ENCODE results near the gene BPIFB4. TPM values are rescaled to one million over a fixed set of nuclear protein-coding genes. Genes with fewer than 3 reads are reported as not detected.

The BPIFB4 gene
- total RNA-seq, 1 donor from 2014 or later: not detected

- ChIA-PET POLR2A (no interaction called here), CTCF (no interaction called here)
- H3K4me1 Mint-ChIP-seq: no peaks in the 10 kb centered on the region
- ATAC-seq (ENCODE audit: low read depth): no peak
- no peaks in the 10 kb centered on the region for H3K9me3 Mint-ChIP-seq
- H3K27me3 Mint-ChIP-seq: no peaks in the 10 kb centered on the region
- H3K27ac Mint-ChIP-seq: no peak overlapping the region
- intact Hi-C loops (cut with micrococcal nuclease): no loop called here
- no peaks in the 10 kb centered on the region for H3K36me3 Mint-ChIP-seq (ENCODE audit: low read depth)
- no peak for DNase-seq
- no peak overlapping the region for H3K4me3 Mint-ChIP-seq
- TF ChIP-seq CTCF (IDR thresholded peaks at IDR 0.05): no peak
These were observed 19.6 kb upstream of the BPIFB4 start for GRCh38 chr20:33059741-33060390.

GRCh38 chr20:33061658-33062028 is 17.8 kb upstream of the BPIFB4 start:
- CTCF ChIA-PET: no interaction called here
- no peaks in the 10 kb centered on the region for H3K36me3 Mint-ChIP-seq (ENCODE audit: low read depth)
- POLR2A ChIA-PET: no interaction called here
- TF ChIP-seq CTCF (IDR thresholded peaks at IDR 0.05): no peak
- ATAC-seq (ENCODE audit: low read depth): no peak
- no peaks in the 10 kb centered on the region for H3K4me1 Mint-ChIP-seq
- H3K4me3 Mint-ChIP-seq: no peak overlapping the region
- H3K27ac Mint-ChIP-seq: no peak overlapping the region
- no peak for DNase-seq
- no peaks in the 10 kb centered on the region for H3K9me3 Mint-ChIP-seq
- intact Hi-C loops (cut with micrococcal nuclease): no loop called here
- no peaks in the 10 kb centered on the region for H3K27me3 Mint-ChIP-seq

GRCh38 chr20:33062105-33062824 is 17.2 kb upstream of the BPIFB4 start:
- Mint-ChIP-seq H3K4me1 (no peaks in the 10 kb centered on the region), H3K27ac (no peak overlapping the region), H3K4me3 (no peak overlapping the region), H3K27me3 (no peaks in the 10 kb centered on the region), H3K36me3 (ENCODE audit: low read depth) (no peaks in the 10 kb centered on the region), H3K9me3 (no peaks in the 10 kb centered on the region)
- DNase-seq: no peak
- intact Hi-C loops (cut with micrococcal nuclease): no loop called here
- TF ChIP-seq CTCF (IDR thresholded peaks at IDR 0.05): no peak
- no peak for ATAC-seq (ENCODE audit: low read depth)
- CTCF ChIA-PET: no interaction called here
- POLR2A ChIA-PET: no interaction called here

GRCh38 chr20:33062825-33063149 is 16.7 kb upstream of the BPIFB4 start:
- H3K9me3 Mint-ChIP-seq: no peaks in the 10 kb centered on the region
- no peaks in the 10 kb centered on the region for H3K27me3 Mint-ChIP-seq
- no peaks in the 10 kb centered on the region for H3K4me1 Mint-ChIP-seq
- no peak overlapping the region for H3K27ac Mint-ChIP-seq
- H3K36me3 Mint-ChIP-seq (ENCODE audit: low read depth): no peaks in the 10 kb centered on the region
- POLR2A ChIA-PET: no interaction called here
- TF ChIP-seq CTCF (IDR thresholded peaks at IDR 0.05): no peak
- intact Hi-C loops (cut with micrococcal nuclease): no loop called here
- CTCF ChIA-PET: no interaction called here
- no peak for ATAC-seq (ENCODE audit: low read depth)
- H3K4me3 Mint-ChIP-seq: no peak overlapping the region
- DNase-seq: no peak

GRCh38 chr20:33063271-33063670 is 16.2 kb upstream of the BPIFB4 start:
- no peak for ATAC-seq (ENCODE audit: low read depth)
- no peaks in the 10 kb centered on the region for H3K36me3 Mint-ChIP-seq (ENCODE audit: low read depth)
- CTCF ChIA-PET: no interaction called here

More at GRCh38 chr20:33063271-33063670, 16.2 kb upstream of the BPIFB4 start:
- POLR2A ChIA-PET: no interaction called here
- Mint-ChIP-seq H3K27ac (no peak overlapping the region), H3K9me3 (no peaks in the 10 kb centered on the region), H3K4me1 (no peaks in the 10 kb centered on the region), H3K4me3 (no peak overlapping the region), H3K27me3 (no peaks in the 10 kb centered on the region)
- no peak for DNase-seq
- TF ChIP-seq CTCF (IDR thresholded peaks at IDR 0.05): no peak
- intact Hi-C loops (cut with micrococcal nuclease): no loop called here
